Melanocyte of skin (primary cell): Measurements from ENCODE around the gene METAP1. TPM values are rescaled to one million over a fixed set of nuclear protein-coding genes. Genes with fewer than 3 reads are reported as not detected.

Experiments
- small RNA-seq, 2 donors: library from RNA; depleted of rRNA; stranded (forward); fragments of <200 nt; gene quantifications; one replicate each; pipeline ENCODE3, GENCODE V24; 2012
- total RNA-seq, 2 donors: library from RNA; depleted of rRNA; stranded (reverse); fragments of >200 nt; gene quantifications; 2 replicates each; pipeline ENCODE4 v1.2.3, GENCODE V29; 2012

Gene METAP1
- 10 to 100 TPM; 27.5 to 49.3 TPM for total RNA-seq

GRCh38 chr4:98995183-98996055 lies at the start of gene METAP1:
Gene METAP1 (plus strand): TSS chr4:98995721. CDS start chr4:98995754, 33 bp downstream.

GRCh38 chr4:99088481-99089365 lies 93.2 kb downstream of the METAP1 start, which contains the start of gene ADH5:
Gene ADH5 (minus strand): TSS chr4:99088788. CDS start chr4:99088700, 88 bp downstream.

Small RNAs within 50 kb of the gene (small RNA-seq; reads per million reads assigned to genes)
- gene MIR3684 (0.17 to 0.23 reads per million in 2 donors), gene RNU7-149P (0 to 0.04 reads per million in 2 donors)

Other genes with a start within 250 kb of the METAP1 start
- 100 to 1,000 TPM; 113 to 234 TPM for gene EIF4E, start 66.6 kb upstream of the METAP1 start, total RNA-seq
- 100 to 1,000 TPM; 156 to 171 TPM for gene ADH5, start 93.1 kb downstream of the METAP1 start, total RNA-seq
- not detected for gene ADH4, start 148.6 kb downstream of the METAP1 start, total RNA-seq
- gene ADH6, start 223.5 kb downstream of the METAP1 start, total RNA-seq: not detected